Type B pancreatic cell (in vitro differentiated cells): ENCODE data around the gene AOPEP. TPM values are rescaled to one million over a fixed set of nuclear protein-coding genes. Genes with fewer than 3 reads are reported as not detected.

Experiments used
- DNase-seq: peaks from one replicate; pipeline ENCODE4 v3.0.0; 2021; ENCODE audit warnings: mixed read lengths; ENCODE audit not compliant: unreplicated experiment; ENCODE audit errors: extremely low spot score
- H3K27ac Mint-ChIP-seq: 2 replicates; pipeline ENCODE4 v1.8.0; 2021; ENCODE audit warnings: mild to moderate bottlenecking, mixed read lengths
- H3K27me3 Mint-ChIP-seq: 2 replicates; pipeline ENCODE4 v1.8.0; 2021; ENCODE audit warnings: mixed read lengths
- H3K36me3 Mint-ChIP-seq: 2 replicates; pipeline ENCODE4 v1.8.0; 2021; ENCODE audit warnings: mixed read lengths
- H3K4me1 Mint-ChIP-seq: one replicate; pipeline ENCODE4 v1.8.0; 2021; ENCODE audit warnings: mixed read lengths; ENCODE audit not compliant: unreplicated experiment
- H3K4me3 Mint-ChIP-seq: 2 replicates; pipeline ENCODE4 v1.8.0; 2021; ENCODE audit warnings: mild to moderate bottlenecking, mixed read lengths
- H3K9me3 Mint-ChIP-seq: 2 replicates; pipeline ENCODE4 v1.8.0; 2021; ENCODE audit warnings: mixed read lengths
- CTCF ChIP-seq: fragments of 200-600 bp; sonication (generic); conservative IDR thresholded peaks from 2 replicates; pipeline ENCODE4 v1.5.0; 2021; ENCODE audit warnings: antibody characterized with exemption, mild to moderate bottlenecking
- total RNA-seq: library from RNA; stranded (reverse); gene quantifications from 2 replicates; pipeline ENCODE4 v1.2.1, GENCODE V29; 2021; ENCODE audit warnings: low replicate concordance

AOPEP gene
- total RNA-seq, 1 donor from 2014 or later, result 89.3 TPM

GRCh38 chr9:94861589-94862272, 135.2 kb downstream of the AOPEP start:
- Mint-ChIP-seq H3K36me3 (peaks cover 23% of the 10 kb centered on the region), H3K27me3 (no peaks in the 10 kb centered on the region), H3K4me3 (no peak overlapping the region), H3K27ac (no peak overlapping the region), H3K9me3 (peaks cover 20% of the 10 kb centered on the region), H3K4me1 (peaks cover 42% of the 10 kb centered on the region)
- no peak for TF ChIP-seq CTCF
- DNase-seq, result no peak

GRCh38 chr9:94864196-94864595, 137.7 kb downstream of the AOPEP start:
- TF ChIP-seq CTCF, result no peak
- no peak for DNase-seq
- H3K4me1 Mint-ChIP-seq, result peaks cover 58% of the 10 kb centered on the region
- H3K27me3 Mint-ChIP-seq, result no peaks in the 10 kb centered on the region
- H3K4me3 Mint-ChIP-seq, result no peak overlapping the region
- peak overlapping the region; percentile 53 for H3K27ac Mint-ChIP-seq
- H3K36me3 Mint-ChIP-seq, result peaks cover 12% of the 10 kb centered on the region
- peaks cover 14% of the 10 kb centered on the region for H3K9me3 Mint-ChIP-seq

GRCh38 chr9:94864862-94865509, 138.5 kb downstream of the AOPEP start:
- Mint-ChIP-seq H3K27ac (peak overlapping the region; percentile 84), H3K27me3 (no peaks in the 10 kb centered on the region), H3K9me3 (peaks cover 6% of the 10 kb centered on the region), H3K36me3 (peaks cover 4% of the 10 kb centered on the region), H3K4me1 (peaks cover 60% of the 10 kb centered on the region), H3K4me3 (no peak overlapping the region)
- DNase-seq, result no peak
- TF ChIP-seq CTCF, result no peak

- H3K4me3 Mint-ChIP-seq, result peak overlapping the region; percentile 72
- peaks cover 1% of the 10 kb centered on the region for H3K9me3 Mint-ChIP-seq
- no peak for DNase-seq
- H3K4me1 Mint-ChIP-seq, result peaks cover 58% of the 10 kb centered on the region
- peak overlapping the region; percentile 84 for H3K27ac Mint-ChIP-seq
- no peaks in the 10 kb centered on the region for H3K27me3 Mint-ChIP-seq
- H3K36me3 Mint-ChIP-seq, result peaks cover 2% of the 10 kb centered on the region
- TF ChIP-seq CTCF, result no peak
Measured at GRCh38 chr9:94865582-94866452, 139.3 kb downstream of the AOPEP start.

GRCh38 chr9:94866770-94867169, 140.3 kb downstream of the AOPEP start:
- Mint-ChIP-seq H3K27ac (peak overlapping the region; percentile 91), H3K36me3 (peaks cover 6% of the 10 kb centered on the region), H3K27me3 (no peaks in the 10 kb centered on the region), H3K4me3 (peak overlapping the region; percentile 42), H3K4me1 (peaks cover 68% of the 10 kb centered on the region), H3K9me3 (peaks cover 6% of the 10 kb centered on the region)
- no peak for TF ChIP-seq CTCF
- no peak for DNase-seq
